ENCODE measurements around the gene LSM6. TPM values are rescaled to one million over a fixed set of nuclear protein-coding genes. Genes with fewer than 3 reads are reported as not detected.

LSM6 gene
- polyA plus RNA-seq, 2 of the 4 experiments (the other 2 are of a cell fraction): 25.3 to 57.8 TPM

DNA sequence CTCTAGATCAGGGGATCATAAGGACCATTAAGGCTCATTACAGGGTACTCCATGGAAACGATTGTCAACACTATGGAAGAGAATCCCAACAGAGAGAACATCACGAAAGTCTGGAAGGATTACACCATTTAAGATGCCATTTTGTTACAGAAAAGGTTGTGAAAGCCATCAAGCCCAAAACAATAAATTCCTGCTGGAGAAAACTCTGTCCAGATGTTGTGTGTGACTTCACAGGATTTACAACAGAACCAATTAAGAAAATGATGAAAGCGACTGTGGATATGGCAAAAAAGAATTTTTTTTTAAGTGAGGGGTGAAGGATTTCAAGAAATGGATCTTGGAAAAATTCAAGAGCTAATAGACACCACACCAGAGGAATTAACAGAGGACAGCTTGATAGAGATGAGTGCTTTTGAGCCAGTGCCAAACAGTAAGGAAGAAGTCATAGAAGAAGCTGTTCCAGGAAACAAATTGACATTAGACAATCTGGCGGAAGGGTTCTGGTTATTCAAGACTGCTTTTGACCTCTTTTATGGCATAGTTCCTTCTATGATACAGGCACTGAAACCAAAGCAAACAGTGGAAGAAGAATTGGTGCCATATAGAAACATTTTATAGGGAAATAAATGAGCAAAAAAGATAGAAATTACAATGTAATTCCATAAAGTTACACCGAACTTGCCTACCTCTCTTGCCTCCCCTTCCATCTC is 17.3 kb upstream of the LSM6 start (continued):
- TF ChIP-seq JUN (IDR thresholded peaks at IDR 0.05): no peak

- POLR2A ChIA-PET: no interaction called here
- no peak overlapping the region for H3K4me3 ChIP-seq
- no peak for FAIRE-seq
- DNase-seq (ENCODE audit: low read depth in 1 of 2, low spot score in 1 of 2): no peak
- H3K9me3 ChIP-seq: 0 out of 3 replicates have a peak, but pooled peaks cover 3% of the 10 kb centered on the region
- WGBS (ENCODE audit: missing lambda C conversion rate): 24% methylated on average over 4 of the region's 4 CpGs
- no peak overlapping the region for H3K27ac ChIP-seq
- TF ChIP-seq NFE2L2 (conservative IDR thresholded peaks at IDR 0.05; ENCODE audit: low read length): no peak
- TF ChIP-seq HOXB13 (CRISPR knock-in tag; IDR thresholded peaks at IDR 0.05; ENCODE audit: low read depth): no peak
- TF ChIP-seq CHD4 (IDR thresholded peaks at IDR 0.05; ENCODE audit: borderline replicate concordance): no peak
- no peak for TF ChIP-seq KDM1A (IDR thresholded peaks at IDR 0.05; ENCODE audit: low read depth)
- no peak for TF ChIP-seq TP53 (CRISPR knock-in tag; IDR thresholded peaks at IDR 0.05)
- TF ChIP-seq HOXB5 (CRISPR knock-in tag; IDR thresholded peaks at IDR 0.05): no peak
- TF ChIP-seq HES2 (IDR thresholded peaks at IDR 0.05): no peak
- no peak for TF ChIP-seq JUNB (IDR thresholded peaks at IDR 0.05)
- no peak for TF ChIP-seq RARB (CRISPR knock-in tag; IDR thresholded peaks at IDR 0.05)
- no peak for TF ChIP-seq ZSCAN20 (CRISPR knock-in tag; IDR thresholded peaks at IDR 0.05)
- no peak for TF ChIP-seq FOSB (CRISPR knock-in tag; IDR thresholded peaks at IDR 0.05)
- TF ChIP-seq MAFK (IDR thresholded peaks at IDR 0.05; ENCODE audit: partially characterized antibody): no peak
- TF ChIP-seq FOSL2 (IDR thresholded peaks at IDR 0.05): no peak
- no peak for TF ChIP-seq FOSL2 (CRISPR knock-in tag; IDR thresholded peaks at IDR 0.05)
- TF ChIP-seq MAZ (IDR thresholded peaks at IDR 0.05; ENCODE audit: borderline replicate concordance, low read depth, low read length): no peak
- no peak for TF ChIP-seq CBX8 (IDR thresholded peaks at IDR 0.05)
- TF ChIP-seq, protein P1, sequence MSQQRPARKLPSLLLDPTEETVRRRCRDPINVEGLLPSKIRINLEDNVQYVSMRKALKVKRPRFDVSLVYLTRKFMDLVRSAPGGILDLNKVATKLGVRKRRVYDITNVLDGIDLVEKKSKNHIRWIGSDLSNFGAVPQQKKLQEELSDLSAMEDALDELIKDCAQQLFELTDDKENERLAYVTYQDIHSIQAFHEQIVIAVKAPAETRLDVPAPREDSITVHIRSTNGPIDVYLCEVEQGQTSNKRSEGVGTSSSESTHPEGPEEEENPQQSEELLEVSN (IDR thresholded peaks at IDR 0.05; ENCODE audit: borderline replicate concordance, low read depth): no peak
- no peak for TF ChIP-seq BCL3 (IDR thresholded peaks at IDR 0.05)
- no peaks in the 10 kb centered on the region for H3K4me1 ChIP-seq
- CTCF ChIA-PET: interaction anchor here (1.2 kb wide), 1 partner anchor 12 kb away, joined by 4 read pairs; no protein-coding TSS in a partner anchor
- no peak overlapping the region for H3K4me2 ChIP-seq
- ATAC-seq: no peak
Observed at GRCh38 chr4:146159384-146160058, 16.0 kb upstream of the LSM6 start.

GRCh38 chr4:146161243-146161642 is 14.3 kb upstream of the LSM6 start:
- Histone ChIP-seq H3K4me2 (no peak overlapping the region), H3K9me3 (0 out of 3 replicates have a peak, but pooled peaks cover 3% of the 10 kb centered on the region), H3K27ac (no peak overlapping the region), H3K4me1 (no peaks in the 10 kb centered on the region), H3K4me3 (no peak overlapping the region)
- DNase-seq (ENCODE audit: low read depth in 1 of 2, low spot score in 1 of 2) (no peak), ATAC-seq (no peak), FAIRE-seq (no peak)
- POLR2A ChIA-PET: no interaction called here
- CTCF ChIA-PET: no interaction called here
- TF ChIP-seq ESRRA (IDR thresholded peaks at IDR 0.05; ENCODE audit: borderline replicate concordance, low read length): no peak
- TF ChIP-seq TFCP2L1 (CRISPR knock-in tag; IDR thresholded peaks at IDR 0.05): no peak
- TF ChIP-seq, protein P2, sequence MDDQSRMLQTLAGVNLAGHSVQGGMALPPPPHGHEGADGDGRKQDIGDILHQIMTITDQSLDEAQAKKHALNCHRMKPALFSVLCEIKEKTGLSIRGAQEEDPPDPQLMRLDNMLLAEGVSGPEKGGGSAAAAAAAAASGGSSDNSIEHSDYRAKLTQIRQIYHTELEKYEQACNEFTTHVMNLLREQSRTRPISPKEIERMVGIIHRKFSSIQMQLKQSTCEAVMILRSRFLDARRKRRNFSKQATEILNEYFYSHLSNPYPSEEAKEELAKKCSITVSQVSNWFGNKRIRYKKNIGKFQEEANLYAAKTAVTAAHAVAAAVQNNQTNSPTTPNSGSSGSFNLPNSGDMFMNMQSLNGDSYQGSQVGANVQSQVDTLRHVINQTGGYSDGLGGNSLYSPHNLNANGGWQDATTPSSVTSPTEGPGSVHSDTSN (IDR thresholded peaks at IDR 0.05): no peak
- TF ChIP-seq POLR2A (IDR thresholded peaks at IDR 0.05; ENCODE audit: low read length): no peak
- TF ChIP-seq CEBPB (IDR thresholded peaks at IDR 0.05): no peak
- TF ChIP-seq, protein P3, sequence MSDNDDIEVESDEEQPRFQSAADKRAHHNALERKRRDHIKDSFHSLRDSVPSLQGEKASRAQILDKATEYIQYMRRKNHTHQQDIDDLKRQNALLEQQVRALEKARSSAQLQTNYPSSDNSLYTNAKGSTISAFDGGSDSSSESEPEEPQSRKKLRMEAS (IDR thresholded peaks at IDR 0.05): no peak

Measured in A549 (cell line).